Chondrocyte (in vitro differentiated cells): ENCODE results near the gene ABHD14A. TPM values are rescaled to one million over a fixed set of nuclear protein-coding genes. Genes with fewer than 3 reads are reported as not detected.

Experiments used
- DNase-seq: peaks from one replicate; pipeline ENCODE4 v3.0.0; 2021; ENCODE audit warnings: mixed read lengths, low spot score
- H3K27ac Mint-ChIP-seq: one replicate; pipeline ENCODE4 v1.8.0; 2021; ENCODE audit warnings: mild to moderate bottlenecking, moderate library complexity, mixed read lengths; ENCODE audit not compliant: unreplicated experiment
- H3K27me3 Mint-ChIP-seq: 2 replicates; pipeline ENCODE4 v1.8.0; 2021; ENCODE audit warnings: low read depth, mixed read lengths
- H3K36me3 Mint-ChIP-seq: 2 replicates; pipeline ENCODE4 v1.8.0; 2021; ENCODE audit warnings: low read depth, mixed read lengths
- H3K4me1 Mint-ChIP-seq: 2 replicates; pipeline ENCODE4 v1.8.0; 2021; ENCODE audit warnings: low read depth, mild to moderate bottlenecking, mixed read lengths
- H3K4me3 Mint-ChIP-seq: one replicate; pipeline ENCODE4 v1.8.0; 2021; ENCODE audit warnings: mild to moderate bottlenecking, moderate library complexity, mixed read lengths; ENCODE audit not compliant: unreplicated experiment
- H3K9me3 Mint-ChIP-seq: 2 replicates; pipeline ENCODE4 v1.8.0; 2021; ENCODE audit warnings: low read depth, mixed read lengths
- total RNA-seq: library from RNA; stranded (reverse); gene quantifications from 3 replicates; pipeline ENCODE4 v1.2.1, GENCODE V29; 2021
- TF ChIP-seq, protein P1 (sequence below): fragments of 200-600 bp; sonication (generic); IDR thresholded peaks from 2 replicates; pipeline ENCODE4 v1.5.0; 2021; ENCODE audit warnings: antibody characterized with exemption, mild to moderate bottlenecking, moderate library complexity

ABHD14A gene
- total RNA-seq, 1 donor from 2014 or later: 10.2 TPM

- Mint-ChIP-seq H3K27ac (peak overlapping the region; percentile 88), H3K36me3 (no peaks in the 10 kb centered on the region), H3K9me3 (no peaks in the 10 kb centered on the region), H3K4me3 (peak overlapping the region; percentile 51), H3K27me3 (no peaks in the 10 kb centered on the region), H3K4me1 (peaks cover 67% of the 10 kb centered on the region)
- no peak for DNase-seq
- TF ChIP-seq, protein P1, sequence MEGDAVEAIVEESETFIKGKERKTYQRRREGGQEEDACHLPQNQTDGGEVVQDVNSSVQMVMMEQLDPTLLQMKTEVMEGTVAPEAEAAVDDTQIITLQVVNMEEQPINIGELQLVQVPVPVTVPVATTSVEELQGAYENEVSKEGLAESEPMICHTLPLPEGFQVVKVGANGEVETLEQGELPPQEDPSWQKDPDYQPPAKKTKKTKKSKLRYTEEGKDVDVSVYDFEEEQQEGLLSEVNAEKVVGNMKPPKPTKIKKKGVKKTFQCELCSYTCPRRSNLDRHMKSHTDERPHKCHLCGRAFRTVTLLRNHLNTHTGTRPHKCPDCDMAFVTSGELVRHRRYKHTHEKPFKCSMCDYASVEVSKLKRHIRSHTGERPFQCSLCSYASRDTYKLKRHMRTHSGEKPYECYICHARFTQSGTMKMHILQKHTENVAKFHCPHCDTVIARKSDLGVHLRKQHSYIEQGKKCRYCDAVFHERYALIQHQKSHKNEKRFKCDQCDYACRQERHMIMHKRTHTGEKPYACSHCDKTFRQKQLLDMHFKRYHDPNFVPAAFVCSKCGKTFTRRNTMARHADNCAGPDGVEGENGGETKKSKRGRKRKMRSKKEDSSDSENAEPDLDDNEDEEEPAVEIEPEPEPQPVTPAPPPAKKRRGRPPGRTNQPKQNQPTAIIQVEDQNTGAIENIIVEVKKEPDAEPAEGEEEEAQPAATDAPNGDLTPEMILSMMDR: no peak
Observed at GRCh38 chr3:52023101-52023770, 48.4 kb downstream of the ABHD14A start.

DNA sequence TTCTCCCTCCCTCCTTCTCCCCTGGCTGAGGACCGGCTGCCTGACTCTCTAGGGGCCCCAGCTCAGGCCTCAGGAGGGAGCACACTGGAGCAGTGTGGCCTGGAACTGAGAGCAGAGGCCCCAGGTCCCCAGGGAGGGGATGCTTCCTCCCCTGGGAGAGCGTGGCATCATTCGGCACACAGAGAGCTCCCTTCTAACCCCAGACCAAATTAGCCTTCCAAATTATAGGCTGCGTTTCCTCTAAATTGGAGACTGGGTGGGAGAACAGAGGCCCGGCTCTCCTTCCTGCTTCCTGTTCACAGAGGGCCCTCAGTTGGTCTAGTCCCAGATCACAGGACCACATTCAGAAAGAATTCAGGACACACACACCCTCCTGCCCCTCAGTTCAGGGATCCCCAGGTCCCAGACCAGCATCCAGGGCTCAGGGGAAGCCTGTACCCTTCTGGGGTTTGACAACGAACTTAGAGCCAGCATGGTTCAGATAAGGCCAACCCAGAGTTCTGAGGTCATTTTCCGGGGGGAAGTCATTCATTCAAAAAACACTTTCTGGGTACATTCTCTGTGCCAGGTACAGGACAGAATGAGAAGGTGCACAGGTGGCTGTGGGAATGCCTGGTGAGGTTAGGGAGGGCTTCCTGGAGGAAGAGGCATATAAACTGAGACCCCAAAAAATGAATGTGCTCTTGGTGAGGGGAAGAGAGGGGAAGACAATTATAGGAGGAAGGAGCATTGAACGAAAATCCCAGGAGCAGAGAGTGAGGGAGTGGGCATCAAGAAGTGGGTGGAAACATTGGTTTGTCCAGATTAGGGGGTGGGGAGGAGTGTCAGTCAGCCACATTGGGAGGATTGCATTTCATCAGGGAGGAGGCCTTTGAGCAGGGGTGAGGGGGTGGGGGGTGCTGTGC lies 49.2 kb downstream of the ABHD14A start:
- Mint-ChIP-seq H3K27me3 (no peaks in the 10 kb centered on the region), H3K27ac (peak overlapping the region; percentile 27), H3K36me3 (no peaks in the 10 kb centered on the region), H3K4me1 (peaks cover 67% of the 10 kb centered on the region), H3K9me3 (no peaks in the 10 kb centered on the region), H3K4me3 (no peak overlapping the region)
- DNase-seq: no peak
- TF ChIP-seq, protein P1: no peak

DNA sequence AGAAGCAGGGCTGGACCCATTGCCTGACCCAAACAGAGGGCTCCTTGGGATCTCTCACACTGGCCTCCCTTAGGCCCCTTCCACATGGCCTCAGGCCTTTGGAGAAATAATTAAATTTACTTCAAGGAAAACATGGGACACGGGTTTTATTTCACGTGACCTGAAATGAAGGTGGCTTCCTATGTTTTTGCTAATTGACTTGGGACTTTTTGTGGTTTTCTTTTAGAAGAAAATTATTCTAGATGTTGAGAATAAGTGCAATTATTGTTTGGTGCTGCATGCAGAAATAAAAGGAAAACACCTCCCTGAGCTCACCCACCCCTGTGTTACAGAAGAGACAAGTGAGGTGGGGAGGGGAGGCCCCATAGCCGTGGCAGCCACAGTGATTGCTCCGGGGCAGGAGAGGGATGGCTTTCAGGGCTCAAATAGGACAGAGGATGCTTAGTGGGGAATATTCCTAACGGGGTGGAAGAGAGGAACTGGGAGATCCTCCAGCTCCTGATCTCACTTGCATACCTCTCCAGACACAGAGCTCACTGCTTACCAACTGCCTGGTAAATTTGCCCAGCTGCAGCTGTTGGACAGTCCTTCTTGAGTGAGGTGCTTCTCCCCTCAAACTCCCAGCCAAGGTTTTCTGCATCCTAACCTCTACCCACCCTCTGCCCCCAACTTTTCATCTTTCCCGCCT lies 50.0 kb downstream of the ABHD14A start:
- no peak for DNase-seq
- no peaks in the 10 kb centered on the region for H3K27me3 Mint-ChIP-seq
- peaks cover 59% of the 10 kb centered on the region for H3K4me1 Mint-ChIP-seq
- peak overlapping the region; percentile 27 for H3K27ac Mint-ChIP-seq
- no peaks in the 10 kb centered on the region for H3K36me3 Mint-ChIP-seq
- H3K4me3 Mint-ChIP-seq: no peak overlapping the region
- TF ChIP-seq, protein P1: no peak
- no peaks in the 10 kb centered on the region for H3K9me3 Mint-ChIP-seq

- no peak overlapping the region for H3K4me3 Mint-ChIP-seq
- H3K27ac Mint-ChIP-seq: no peak overlapping the region
- no peaks in the 10 kb centered on the region for H3K9me3 Mint-ChIP-seq
- TF ChIP-seq, protein P1: no peak
- no peaks in the 10 kb centered on the region for H3K36me3 Mint-ChIP-seq
- DNase-seq: no peak
- peaks cover 54% of the 10 kb centered on the region for H3K4me1 Mint-ChIP-seq
- no peaks in the 10 kb centered on the region for H3K27me3 Mint-ChIP-seq
Observed at GRCh38 chr3:52025453-52025852, 50.6 kb downstream of the ABHD14A start.

DNA sequence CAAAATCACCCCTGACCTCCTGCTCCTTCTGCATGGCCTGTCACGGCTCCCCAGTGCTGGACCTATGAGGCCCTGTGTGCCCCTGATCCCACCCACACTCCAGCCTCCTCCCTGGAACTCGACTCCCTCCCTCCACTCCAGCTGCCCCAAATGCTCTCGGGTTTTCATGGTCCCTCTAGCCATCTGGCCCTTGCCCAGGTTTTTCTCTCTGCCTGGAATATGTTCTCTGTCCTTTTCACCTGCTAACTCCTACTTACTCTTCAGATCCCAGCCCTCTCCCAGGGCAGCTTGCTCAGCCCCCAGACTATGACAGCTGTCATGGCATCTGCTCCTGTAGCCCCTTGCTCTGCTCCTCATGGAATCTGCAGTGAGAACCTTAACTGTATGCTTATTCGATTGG lies 51.2 kb downstream of the ABHD14A start:
- Mint-ChIP-seq H3K4me1 (peaks cover 48% of the 10 kb centered on the region), H3K4me3 (no peak overlapping the region), H3K9me3 (no peaks in the 10 kb centered on the region), H3K27me3 (no peaks in the 10 kb centered on the region), H3K36me3 (no peaks in the 10 kb centered on the region), H3K27ac (no peak overlapping the region)
- TF ChIP-seq, protein P1: no peak
- DNase-seq: no peak
